Measurements from ENCODE around the gene ARHGAP45.

DNA sequence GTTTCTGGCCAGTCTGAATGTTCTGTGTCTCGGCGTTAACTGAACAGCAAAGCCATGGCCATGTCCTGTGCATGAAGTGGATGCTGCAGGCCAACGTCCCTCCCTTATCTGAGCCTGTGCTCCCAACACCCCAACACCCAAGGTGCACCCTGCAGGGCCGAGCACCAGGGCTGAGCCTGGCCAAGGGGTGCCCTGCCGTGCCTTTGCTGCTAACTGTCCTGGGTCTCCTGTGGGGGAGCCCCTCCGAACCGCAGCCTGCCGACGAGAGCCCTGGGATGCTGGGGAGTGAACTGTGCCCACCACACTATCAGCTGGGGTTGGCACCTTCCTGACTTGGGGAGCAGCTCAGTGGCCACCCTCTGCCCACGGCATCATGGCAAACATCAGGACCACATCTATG is 54.4 kb downstream of the ARHGAP45 start:
- TF ChIP-seq POLR2A (IDR thresholded peaks at IDR 0.05; ENCODE audit: low read depth, low read length) (no peak), POLR2AphosphoS5 (IDR thresholded peaks at IDR 0.05; ENCODE audit: low read depth, low read length) (no peak), TAF1 (IDR thresholded peaks at IDR 0.05; ENCODE audit: borderline replicate concordance, low read depth, low read length) (no peak)
